H1 (cell line): ENCODE data around the gene ITGA11. TPM values are rescaled to one million over a fixed set of nuclear protein-coding genes. Genes with fewer than 3 reads are reported as not detected.

Source experiments
- CTCF ChIA-PET: fragments of 300-600 bp; sonication (Branson Sonifier 250); formaldehyde crosslinking; loops from one replicate; lab custom pipeline; 2021; ENCODE audit not compliant: partially characterized antibody; lab: Charles Lee
- POLR2A ChIA-PET: fragments of 300-600 bp; sonication (Branson Sonifier 250); formaldehyde crosslinking; loops from one replicate; lab custom pipeline; 2021; ENCODE audit warnings: inconsistent platforms; ENCODE audit not compliant: partially characterized antibody; lab: Charles Lee
- DNase-seq, 2 experiments: peaks; one replicate each; pipeline versions ENCODE4 v3.0.0 to v3.0.0-alpha.2; 2010 to 2022; ENCODE audit warnings: low spot score in 2 of 2, low read depth in 1 of 2, mixed read lengths in 1 of 2
- FAIRE-seq: peaks from 2 replicates; lab custom pipeline; 2011; peaks lifted over from hg19 to GRCh38; lab: Jason Lieb, UNC
- H2AFZ ChIP-seq: 2 replicates; pipeline ENCODE4 v1.8.1; 2012; ENCODE audit warnings: low read length, inconsistent platforms
- H2AK5ac ChIP-seq: 2 replicates; pipeline ENCODE4 v1.6.1; 2013; ENCODE audit warnings: low read depth, low read length
- H2BK120ac ChIP-seq: replicated peaks from 2 replicates; pipeline ENCODE3; 2013; ENCODE audit warnings: low read depth, low read length, inconsistent platforms
- H2BK12ac ChIP-seq: 2 replicates; pipeline ENCODE4 v1.6.1; 2013; ENCODE audit warnings: low read depth, low read length
- H2BK15ac ChIP-seq: 2 replicates; pipeline ENCODE4 v1.6.1; 2013; ENCODE audit warnings: low read length
- H2BK20ac ChIP-seq: 2 replicates; pipeline ENCODE4 v1.6.1; 2013; ENCODE audit warnings: low read length
- H2BK5ac ChIP-seq: 2 replicates; pipeline ENCODE4 v1.6.1; 2013; ENCODE audit warnings: low read depth, low read length
- H3K14ac ChIP-seq: 2 replicates; pipeline ENCODE4 v1.6.1; 2013; ENCODE audit warnings: inconsistent platforms; ENCODE audit not compliant: insufficient read length
- H3K18ac ChIP-seq: 2 replicates; pipeline ENCODE4 v1.6.1; 2013; ENCODE audit warnings: low read length; ENCODE audit errors: extremely low read depth
- H3K23ac ChIP-seq: 2 replicates; pipeline ENCODE4 v1.6.1; 2013; ENCODE audit warnings: inconsistent platforms; ENCODE audit not compliant: insufficient read length
- H3K23me2 ChIP-seq: 2 replicates; pipeline ENCODE4 v1.6.1; 2013; ENCODE audit warnings: low read depth, low read length
- H3K27ac ChIP-seq: 2 replicates; pipeline ENCODE4 v1.6.1; 2011; ENCODE audit warnings: low read depth, low read length, inconsistent platforms
- H3K27me3 ChIP-seq, 4 experiments: replicated peaks in 1 of 4; 1 replicate in 1 of 4; 2 replicates in 3 of 4; pipeline versions ENCODE4 v1.6.1 to v1.8.1; 2011 to 2013; ENCODE audit warnings: low read length in 3 of 4, mild to moderate bottlenecking in 3 of 4, inconsistent platforms in 2 of 4, mixed read lengths in 2 of 4, moderate library complexity in 1 of 4; ENCODE audit not compliant: control insufficient read depth in 3 of 4, insufficient read depth in 3 of 4; ENCODE audit errors: extremely low read depth in 1 of 4
- H3K36me3 ChIP-seq, 4 experiments: 2 replicates each; pipeline versions ENCODE4 v1.6.1 to v1.8.1; 2011 to 2013; ENCODE audit warnings: mild to moderate bottlenecking in 4 of 4, low read length in 3 of 4, moderate library complexity in 2 of 4, control low read depth in 1 of 4, inconsistent platforms in 1 of 4; ENCODE audit not compliant: insufficient read depth in 4 of 4, control insufficient read depth in 2 of 4
- H3K4ac ChIP-seq: replicated peaks from 2 replicates; pipeline ENCODE3; 2013; ENCODE audit warnings: low read length, low read depth, mixed read lengths, inconsistent platforms; ENCODE audit not compliant: insufficient read length
- H3K4me1 ChIP-seq, 4 experiments: replicated peaks in 1 of 4; 1 replicate in 1 of 4; 2 replicates in 3 of 4; pipeline versions ENCODE4 v1.6.1 to v1.8.1; 2011 to 2013; ENCODE audit warnings: low read length in 3 of 4, inconsistent platforms in 2 of 4, mixed read lengths in 1 of 4; ENCODE audit not compliant: insufficient read depth in 4 of 4, control insufficient read depth in 3 of 4
- H3K4me2 ChIP-seq, 2 experiments: 2 replicates each; pipeline versions ENCODE4 v1.6.1 to v1.8.1; 2011 to 2013; ENCODE audit warnings: low read depth in 2 of 2, low read length in 2 of 2, control low read depth in 1 of 2, inconsistent platforms in 1 of 2, mild to moderate bottlenecking in 1 of 2; ENCODE audit not compliant: insufficient read depth in 1 of 2
- H3K4me3 ChIP-seq, 4 experiments: fragments of 200-600, 300-600 bp in 1 of 4; sonication (generic), shearing (Covaris generic), sonication (Bioruptor Twin) in 1 of 4; 2 replicates each; pipeline versions ENCODE4 v1.5.1 to v1.8.1; 2011 to 2016; ENCODE audit warnings: low read length in 4 of 4, low read depth in 3 of 4, control low read depth in 2 of 4, inconsistent platforms in 2 of 4, mild to moderate bottlenecking in 2 of 4, mixed read lengths in 1 of 4, moderate library complexity in 1 of 4; ENCODE audit not compliant: insufficient read depth in 2 of 4; ENCODE audit errors: extremely low read depth in 1 of 4
- H3K56ac ChIP-seq: replicated peaks from 2 replicates; pipeline ENCODE3; 2013; ENCODE audit warnings: low read depth, mild to moderate bottlenecking, mixed read lengths, low read length, inconsistent platforms; ENCODE audit not compliant: insufficient read length
- H3K79me1 ChIP-seq: 2 replicates; pipeline ENCODE4 v1.6.1; 2013; ENCODE audit warnings: low read depth, low read length, control low read depth
- H3K79me2 ChIP-seq, 2 experiments: 2 replicates each; pipeline versions ENCODE4 v1.6.1 to v1.8.1; 2012 to 2013; ENCODE audit warnings: low read length in 2 of 2, mild to moderate bottlenecking in 2 of 2, inconsistent platforms in 1 of 2; ENCODE audit not compliant: insufficient read depth in 2 of 2, control insufficient read depth in 1 of 2
- H3K9ac ChIP-seq, 4 experiments: replicated peaks in 1 of 4; 1 replicate in 1 of 4; 2 replicates in 3 of 4; pipeline versions ENCODE4 v1.6.1 to v1.8.1; 2011 to 2013; ENCODE audit warnings: low read depth in 3 of 4, low read length in 3 of 4, control low read depth in 2 of 4, mild to moderate bottlenecking in 2 of 4, moderate library complexity in 2 of 4, inconsistent platforms in 1 of 4; ENCODE audit errors: extremely low read depth in 1 of 4
- H3K9me3 ChIP-seq, 2 experiments: 2 replicates each; pipeline versions ENCODE4 v1.6.1 to v1.8.1; 2012 to 2013; ENCODE audit warnings: mild to moderate bottlenecking in 2 of 2, moderate library complexity in 2 of 2, control low read depth in 1 of 2, inconsistent platforms in 1 of 2, low read depth in 1 of 2, low read length in 1 of 2, mixed read lengths in 1 of 2; ENCODE audit not compliant: insufficient read depth in 2 of 2
- H4K20me1 ChIP-seq, 2 experiments: replicated peaks in 1 of 2; 2 replicates each; pipeline versions ENCODE3 to v1.8.1; 2011 to 2013; ENCODE audit warnings: inconsistent platforms in 2 of 2, low read length in 2 of 2, mild to moderate bottlenecking in 1 of 2; ENCODE audit not compliant: insufficient read depth in 2 of 2, control insufficient read depth in 1 of 2
- H4K5ac ChIP-seq: 2 replicates; pipeline ENCODE4 v1.6.1; 2013; ENCODE audit warnings: low read length, low read depth, mixed read lengths, inconsistent platforms; ENCODE audit not compliant: insufficient read length
- H4K8ac ChIP-seq: 2 replicates; pipeline ENCODE4 v1.8.0; 2013; ENCODE audit warnings: mild to moderate bottlenecking, moderate library complexity, low read length, inconsistent platforms; ENCODE audit not compliant: insufficient read depth; ENCODE audit errors: extremely low read depth
- H4K91ac ChIP-seq: replicated peaks from 2 replicates; pipeline ENCODE3; 2013; ENCODE audit warnings: low read length, mixed read lengths, inconsistent platforms; ENCODE audit not compliant: insufficient read length
- EGR1 ChIP-seq: IDR thresholded peaks from 2 replicates; pipeline ENCODE4 v1.6.1; 2011; ENCODE audit warnings: low read depth, low read length, borderline replicate concordance
- NRF1 ChIP-seq: IDR thresholded peaks from 2 replicates; pipeline ENCODE4 v1.6.1; 2011; ENCODE audit warnings: mild to moderate bottlenecking, low read depth, low read length, improper control_type of control experiment
- PHF8 ChIP-seq: fragments of 200-600 bp; sonication (generic); conservative IDR thresholded peaks from 2 replicates; pipeline ENCODE4 v1.7.1; 2012; ENCODE audit warnings: low read depth, mild to moderate bottlenecking, inconsistent platforms, low read length, moderate library complexity
- RXRA ChIP-seq: IDR thresholded peaks from 2 replicates; pipeline ENCODE4 v1.6.1; 2011; ENCODE audit warnings: low read depth, mild to moderate bottlenecking, low read length, moderate library complexity; ENCODE audit not compliant: insufficient read depth
- SP4 ChIP-seq: IDR thresholded peaks from 2 replicates; pipeline ENCODE4 v1.6.1; 2012; ENCODE audit warnings: low read length, inconsistent platforms
- SUZ12 ChIP-seq: fragments of 200-600 bp; sonication (generic); IDR thresholded peaks from 2 replicates; pipeline ENCODE4 v1.6.1; 2012; ENCODE audit warnings: mild to moderate bottlenecking, inconsistent platforms, low read length, moderate library complexity, mixed read lengths
- ZNF274 ChIP-seq: IDR thresholded peaks from 2 replicates; pipeline ENCODE4 v1.7.0; 2012; ENCODE audit warnings: low read length, borderline replicate concordance; ENCODE audit errors: extremely low read depth
- WGBS, 2 experiments: shearing (Covaris generic) in 1 of 2; methylation state at CpG; one replicate each; pipeline versions ENCODE4 v1.1.6 to v1.1.7; 2013 to 2015; ENCODE audit warnings: low lambda C conversion rate in 2 of 2, mixed read lengths in 2 of 2, inconsistent platforms in 1 of 2, low coverage in 1 of 2, missing lambda C conversion rate in 1 of 2; ENCODE audit not compliant: insufficient replicate concordance in 2 of 2, insufficient coverage in 1 of 2, insufficient read length in 1 of 2; ENCODE audit errors: extremely low coverage in 1 of 2, missing lambda C conversion rate in 1 of 2; 5-methylcytosine and 5-hydroxymethylcytosine counted together
- polyA plus RNA-seq, 7 experiments: library from polyadenylated mRNA; depleted of rRNA in 3 of 7; stranded (reverse) in 5 of 7; unstranded in 2 of 7; fragments of >200 nt in 5 of 7; fragments of 200-250 nt in 2 of 7; gene quantifications; 1 replicate in 5 of 7; 2 replicates in 1 of 7; 4 replicates in 1 of 7; pipeline versions ENCODE4 v1.2.1 to v1.2.3, GENCODE V29; 2011 to 2013; ENCODE audit warnings: missing spikeins in 2 of 7, mixed read lengths in 2 of 7
- total RNA-seq: library from RNA; stranded (reverse); fragmentation: NEBNext Ultra II Directional; extraction: Animal tissue kit (Norgen Biotek cat#: 25700); gene quantifications from 2 replicates; pipeline ENCODE4 v1.2.1, GENCODE V29; 2021
- TF ChIP-seq, protein P1 (sequence below): IDR thresholded peaks from 2 replicates; pipeline ENCODE4 v1.6.1; 2011; ENCODE audit warnings: low read depth, mild to moderate bottlenecking, low read length; ENCODE audit not compliant: insufficient read depth
- TF ChIP-seq, protein P2 (sequence below), 3 experiments: IDR thresholded peaks; 1 replicate in 2 of 3; 2 replicates in 1 of 3; pipeline versions ENCODE4 v1.5.1 to v1.6.1; 2011; ENCODE audit warnings: low read length in 3 of 3, mild to moderate bottlenecking in 3 of 3, inconsistent platforms in 2 of 3, low read depth in 1 of 3, moderate library complexity in 1 of 3; ENCODE audit not compliant: insufficient read depth in 1 of 3; ENCODE audit errors: control extremely low read depth in 1 of 3

The ITGA11 gene
- total and polyA plus RNA-seq, 2 of the 8 experiments (the other 6 are each of a cell fraction or from before 2014, with no cell fraction given), result 0.05 to 0.06 TPM

DNA sequence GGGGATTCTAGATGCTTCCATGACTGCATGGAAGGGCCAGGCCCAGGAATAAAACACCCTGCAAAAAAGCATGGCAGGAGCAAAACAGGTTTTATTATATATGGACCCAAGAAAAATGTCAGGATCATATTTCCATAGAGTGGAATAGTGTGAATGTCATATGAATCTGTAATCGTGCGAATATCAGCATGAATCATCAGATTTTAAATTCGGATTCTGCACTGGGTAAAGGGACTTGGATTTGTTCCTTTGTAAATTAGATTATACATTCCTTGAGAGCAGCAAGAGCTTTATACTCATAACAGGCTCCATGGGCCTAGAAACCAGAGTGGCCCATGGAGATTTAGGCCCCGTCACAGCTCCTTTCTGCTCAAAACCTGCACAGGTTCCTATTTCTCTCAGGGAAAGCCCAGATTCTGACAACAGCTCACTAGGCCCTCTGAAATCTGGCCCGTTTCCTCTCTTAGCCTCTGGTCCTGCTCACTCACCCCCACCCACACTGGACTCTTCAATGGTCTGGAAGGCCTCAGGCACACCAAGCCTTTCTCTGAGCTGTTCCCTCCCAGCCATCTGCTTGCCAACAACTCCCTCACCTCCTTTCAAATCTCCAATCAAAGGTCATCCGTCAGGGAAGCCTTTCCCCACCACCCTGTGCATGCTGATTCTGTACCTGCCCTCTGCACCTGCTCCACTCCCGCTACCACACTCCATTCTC, 78.4 kb downstream of the ITGA11 start:
- Histone ChIP-seq H3K56ac (no peak overlapping the region), H2BK20ac (no peak overlapping the region), H3K23me2 (no peaks in the 10 kb centered on the region), H2AK5ac (no peak overlapping the region), H3K36me3 (no peaks in the 10 kb centered on the region), H2AFZ (no peak overlapping the region), H4K20me1 (no peaks in the 10 kb centered on the region), H3K23ac (no peak overlapping the region), H3K79me2 (no peaks in the 10 kb centered on the region), H3K27ac (no peak overlapping the region), H3K27me3 (no peaks in the 10 kb centered on the region), H3K4me3 (no peak overlapping the region), H3K18ac (no peak overlapping the region), H4K8ac (no peak overlapping the region), H2BK5ac (no peak overlapping the region), H3K4me1 (no peaks in the 10 kb centered on the region), H3K4ac (no peak overlapping the region), H3K9ac (no peak overlapping the region), H3K4me2 (no peak overlapping the region)
- ChIA-PET CTCF (interaction anchor here (0.8 to 3.6 kb wide), 12 partner anchors 8 to 159 kb away, joined by 3 to 17 read pairs (median 5); no protein-coding TSS in a partner anchor), POLR2A (no interaction called here)
- DNase-seq (no peak), FAIRE-seq (no peak)
- 91% methylated on average over 7 of the region's 7 CpGs; no CpG with 5 or more reads in 1 of the 2 experiments for whole genome bisulfite sequencing, 2 experiments
- TF ChIP-seq SUZ12 (no peak), ZNF274 (no peak), RXRA (no peak), SP4 (no peak), NRF1 (no peak), EGR1 (no peak), PHF8 (no peak)
- TF ChIP-seq, protein P1, sequence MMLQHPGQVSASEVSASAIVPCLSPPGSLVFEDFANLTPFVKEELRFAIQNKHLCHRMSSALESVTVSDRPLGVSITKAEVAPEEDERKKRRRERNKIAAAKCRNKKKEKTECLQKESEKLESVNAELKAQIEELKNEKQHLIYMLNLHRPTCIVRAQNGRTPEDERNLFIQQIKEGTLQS, result no peak
- TF ChIP-seq, protein P2, sequence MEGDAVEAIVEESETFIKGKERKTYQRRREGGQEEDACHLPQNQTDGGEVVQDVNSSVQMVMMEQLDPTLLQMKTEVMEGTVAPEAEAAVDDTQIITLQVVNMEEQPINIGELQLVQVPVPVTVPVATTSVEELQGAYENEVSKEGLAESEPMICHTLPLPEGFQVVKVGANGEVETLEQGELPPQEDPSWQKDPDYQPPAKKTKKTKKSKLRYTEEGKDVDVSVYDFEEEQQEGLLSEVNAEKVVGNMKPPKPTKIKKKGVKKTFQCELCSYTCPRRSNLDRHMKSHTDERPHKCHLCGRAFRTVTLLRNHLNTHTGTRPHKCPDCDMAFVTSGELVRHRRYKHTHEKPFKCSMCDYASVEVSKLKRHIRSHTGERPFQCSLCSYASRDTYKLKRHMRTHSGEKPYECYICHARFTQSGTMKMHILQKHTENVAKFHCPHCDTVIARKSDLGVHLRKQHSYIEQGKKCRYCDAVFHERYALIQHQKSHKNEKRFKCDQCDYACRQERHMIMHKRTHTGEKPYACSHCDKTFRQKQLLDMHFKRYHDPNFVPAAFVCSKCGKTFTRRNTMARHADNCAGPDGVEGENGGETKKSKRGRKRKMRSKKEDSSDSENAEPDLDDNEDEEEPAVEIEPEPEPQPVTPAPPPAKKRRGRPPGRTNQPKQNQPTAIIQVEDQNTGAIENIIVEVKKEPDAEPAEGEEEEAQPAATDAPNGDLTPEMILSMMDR (IDR thresholded peaks at IDR 0.05; ENCODE audit: control extremely low read depth in 1 of 3, insufficient read depth in 1 of 3, low read depth in 1 of 3, low read length in 3 of 3), result no peak
- TF ChIP-seq, all 59 proteins: peak for 0
- H3K9me3 ChIP-seq, result peaks cover 6 to 9% of the 10 kb centered on the region in 2 experiments; a peak in 3 of 4 replicates
- H2BK15ac ChIP-seq, result no peak overlapping the region
- no peak overlapping the region for H4K5ac ChIP-seq
- no peak overlapping the region for H3K14ac ChIP-seq
- no peak overlapping the region for H2BK120ac ChIP-seq
- no peak overlapping the region for H2BK12ac ChIP-seq
- H4K91ac ChIP-seq, result no peak overlapping the region
- no peaks in the 10 kb centered on the region for H3K79me1 ChIP-seq
